Activated gamma-delta T cell (primary cell): ENCODE results near the gene RAC2.

Experiments used
- DNase-seq: peaks from one replicate; lab custom pipeline; 2025; lab: John Stamatoyannopoulos, UW
- total RNA-seq, 2 donors: gene quantifications; one replicate each; lab custom pipeline; 2026; lab: John Stamatoyannopoulos, UW

The RAC2 gene
- total RNA-seq, result 132 to 133 reads per million in 2 donors

GRCh38 chr22:37244114-37244921, at the start of gene RAC2:
Gene RAC2 (minus strand): TSS chr22:37244269. CDS start chr22:37244148, 121 bp downstream.
- peak; percentile 70 for DNase-seq

DNA sequence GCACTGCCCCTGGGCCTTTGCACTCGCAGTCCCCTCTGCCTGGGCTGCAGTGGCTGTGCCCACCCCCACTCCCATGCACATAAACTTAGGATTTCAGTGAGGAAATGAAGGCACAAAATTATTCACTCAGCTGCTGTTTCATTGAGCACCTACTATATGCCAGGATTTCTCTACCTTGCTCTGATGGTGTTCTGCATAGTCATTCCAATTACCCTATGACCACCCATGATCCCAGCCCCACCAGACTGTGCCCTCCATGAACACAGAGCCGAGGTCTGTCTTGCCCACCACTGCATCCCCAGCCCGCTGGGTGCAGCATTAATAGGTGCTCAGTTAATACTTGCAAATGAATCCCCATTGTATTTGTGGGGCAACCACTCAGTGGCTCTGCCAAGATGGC, 49.1 kb upstream of the RAC2 start:
- no peak for DNase-seq

DNA sequence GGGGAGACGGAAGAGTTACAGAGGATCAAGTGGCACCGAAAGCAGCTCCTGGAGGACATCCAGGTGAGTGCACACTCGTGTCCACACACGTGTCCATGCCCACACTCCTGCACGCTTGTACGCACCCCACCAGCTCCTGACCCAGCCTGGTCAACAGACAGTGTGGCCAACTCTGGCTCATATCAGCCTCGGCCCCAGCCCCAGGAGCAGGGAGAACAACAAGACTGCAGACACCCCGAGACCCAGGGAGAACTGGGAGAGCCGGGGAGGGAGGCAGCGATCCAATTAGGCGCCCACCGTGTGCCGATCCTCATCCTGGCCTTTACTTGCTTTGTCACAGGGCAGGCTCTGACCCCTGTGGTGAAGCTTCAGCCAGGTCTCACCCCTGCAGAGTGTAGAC, 48.6 kb upstream of the RAC2 start:
- DNase-seq, result no peak

DNA sequence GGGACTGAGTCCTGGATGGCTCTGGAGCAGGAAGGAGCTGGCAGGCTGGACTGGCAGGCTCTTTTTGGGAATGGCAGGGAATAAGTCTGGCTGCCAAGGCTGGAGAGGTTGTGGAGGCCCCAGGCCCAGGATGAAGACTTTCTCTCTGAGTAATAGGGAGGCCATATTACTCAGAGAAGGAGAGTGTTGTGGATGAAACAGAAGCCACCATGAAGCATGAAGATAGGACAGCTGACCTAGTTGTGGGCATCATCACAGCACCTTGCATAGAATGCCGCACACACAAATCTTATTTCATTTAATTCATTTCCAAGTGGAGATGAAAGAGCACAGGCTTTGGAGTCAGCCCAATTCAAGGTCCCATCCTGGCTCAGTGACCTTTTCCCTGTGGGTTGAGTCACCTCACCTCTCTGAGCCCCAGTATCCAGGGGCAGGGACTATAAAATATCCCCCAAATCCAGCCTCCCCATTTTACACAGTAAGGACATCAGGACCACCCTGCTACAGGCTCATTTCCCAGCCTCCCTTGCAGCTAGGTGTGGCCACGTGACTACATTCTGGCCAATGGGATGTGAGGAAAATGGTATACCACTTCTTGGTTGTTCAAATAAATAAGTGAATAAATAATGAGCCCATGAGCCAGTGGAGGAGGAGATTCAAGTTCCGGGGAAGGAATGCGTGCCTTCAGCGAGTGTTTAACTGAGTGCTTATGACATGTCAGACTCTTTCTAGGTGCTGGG, 47.7 kb upstream of the RAC2 start:
- DNase-seq, result no peak

DNA sequence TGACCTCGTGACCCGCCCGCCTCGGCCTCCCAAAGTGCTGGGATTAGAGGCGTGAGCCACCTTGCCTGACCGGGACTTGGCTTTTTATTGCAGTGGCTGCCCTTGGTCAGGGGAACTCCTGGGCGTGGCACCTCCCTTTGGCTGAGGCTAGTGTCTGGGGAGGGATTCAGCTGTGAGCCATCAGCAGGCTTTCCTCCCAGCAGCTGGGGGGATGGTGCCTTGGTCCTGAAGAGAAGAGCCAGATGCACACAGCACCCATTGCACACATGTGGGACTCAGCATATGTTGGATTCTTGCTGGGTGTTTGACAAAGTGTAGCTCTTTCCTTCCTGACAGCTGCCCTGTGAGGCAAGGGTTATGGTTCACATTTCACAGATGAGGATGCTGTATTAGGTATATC, 46.7 kb upstream of the RAC2 start:
- no peak for DNase-seq

DNA sequence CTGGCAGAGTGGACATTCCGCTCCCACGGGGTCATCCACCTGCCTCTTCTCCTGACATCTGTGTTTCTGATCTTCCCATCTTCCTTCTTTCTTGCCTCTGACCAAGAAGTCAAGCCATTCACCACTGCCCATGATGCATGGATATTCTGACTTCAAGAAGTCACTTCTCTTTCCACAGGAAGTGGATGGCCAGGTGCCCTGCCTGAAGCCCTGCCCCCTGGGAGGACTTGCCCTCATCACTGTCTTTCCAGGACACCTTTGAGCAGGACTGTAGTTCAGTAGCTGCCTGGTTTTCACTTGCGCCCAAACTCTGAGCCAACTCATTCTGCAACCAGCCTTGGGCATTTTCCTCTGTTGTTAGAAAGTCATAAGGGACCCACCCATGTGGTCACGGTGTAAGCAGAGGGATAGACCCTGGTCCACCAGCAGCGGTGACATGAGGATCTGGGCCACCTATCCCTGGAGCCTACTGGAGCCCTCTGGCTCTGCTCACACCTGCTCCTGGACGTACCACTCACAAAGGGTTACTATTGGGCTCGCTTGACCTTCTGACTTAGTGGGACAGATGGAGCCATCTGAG, 45.2 kb upstream of the RAC2 start:
- no peak for DNase-seq

DNA sequence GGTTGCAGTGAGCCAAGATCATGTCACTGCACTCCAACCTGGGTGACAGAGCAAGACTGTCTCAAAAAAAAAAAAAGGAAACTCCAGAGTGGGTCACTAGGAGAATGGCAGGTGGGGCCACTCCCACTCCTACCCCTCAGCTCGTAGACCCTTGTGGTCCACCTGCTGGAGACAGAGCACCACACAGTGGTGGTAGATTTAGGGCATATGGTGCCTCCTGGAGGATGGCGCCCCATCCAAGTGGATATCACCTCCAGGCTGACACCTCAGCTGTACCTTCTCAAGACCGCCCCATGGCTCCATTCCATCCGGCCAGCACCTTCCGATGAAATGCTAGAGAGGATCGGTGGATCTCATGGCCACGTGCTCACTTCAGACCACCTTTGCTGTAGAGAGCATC, 44.5 kb upstream of the RAC2 start:
- DNase-seq, result no peak

- DNase-seq, result no peak
Measured at GRCh38 chr22:37287550-37287951, 43.5 kb upstream of the RAC2 start.

GRCh38 chr22:37285937-37286336, 41.9 kb upstream of the RAC2 start:
- DNase-seq, result no peak

DNA sequence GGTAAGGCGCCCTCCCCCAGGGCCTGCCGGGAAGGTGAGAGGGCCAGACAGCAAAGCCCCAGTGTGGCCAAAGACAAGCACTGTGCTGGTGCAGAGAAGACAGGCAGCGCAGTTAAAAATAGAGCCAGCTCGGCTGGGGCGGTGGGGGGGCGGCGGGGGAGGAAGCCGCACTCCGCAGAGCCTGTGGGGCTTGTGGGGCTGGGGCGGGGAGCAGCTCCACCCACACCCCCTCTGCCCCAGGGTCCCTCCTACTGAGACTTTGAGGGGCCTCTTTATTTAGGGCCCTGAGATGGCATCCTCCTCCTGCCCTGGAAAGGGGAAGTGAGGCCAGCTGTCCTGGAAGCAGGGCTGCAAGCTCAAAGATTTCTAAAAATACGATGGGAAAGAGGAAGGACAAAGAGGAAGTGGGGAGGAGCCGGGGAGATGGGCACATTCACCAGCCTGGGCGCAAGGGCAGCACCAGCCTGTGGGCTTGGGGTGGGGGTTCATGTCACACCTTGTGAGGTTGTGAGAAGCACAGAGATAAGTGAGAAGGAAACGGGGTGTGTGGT, 40.8 kb upstream of the RAC2 start:
- peak; percentile 43 for DNase-seq

DNA sequence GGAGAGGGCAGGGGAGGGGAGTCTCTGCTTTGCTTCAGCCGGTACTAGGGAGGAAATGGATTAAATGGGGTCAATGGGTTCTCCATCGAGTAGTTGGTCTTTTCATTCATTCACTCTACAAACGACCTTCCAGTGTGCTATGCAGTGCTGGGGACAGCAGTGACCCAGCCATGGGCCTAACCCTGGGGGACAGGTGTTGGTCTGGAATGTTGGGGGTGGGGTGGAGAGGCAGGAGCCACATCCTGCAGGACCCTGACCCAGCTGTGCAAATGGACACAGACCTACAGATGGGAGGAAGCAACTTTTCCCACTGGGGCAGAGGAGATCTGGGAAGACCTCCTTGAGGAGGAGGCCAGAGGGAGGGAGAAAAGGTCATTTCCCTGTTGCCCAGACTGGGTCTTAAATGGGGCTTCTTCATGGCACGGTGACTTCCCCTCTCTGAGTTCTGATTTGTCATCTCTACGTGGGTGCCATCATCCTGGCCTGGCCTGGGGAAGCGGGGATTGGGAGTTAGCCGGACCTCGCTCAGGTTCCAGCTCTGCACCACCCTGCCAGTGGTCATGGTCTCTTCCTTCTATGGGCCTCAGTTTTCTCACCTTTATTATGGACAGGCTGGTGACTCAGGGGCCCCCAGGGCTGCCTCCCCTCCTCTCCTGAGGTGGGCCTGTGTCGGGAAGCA, 40.2 kb upstream of the RAC2 start:
- no peak for DNase-seq

GRCh38 chr22:37283393-37283937, 39.4 kb upstream of the RAC2 start:
- no peak for DNase-seq

- DNase-seq, result peak; percentile 52
Measured at GRCh38 chr22:37282385-37282677, 38.3 kb upstream of the RAC2 start, which contains the start of gene CYTH4. Gene CYTH4 (plus strand): TSS chr22:37282508. CDS start chr22:37282570, 62 bp downstream.

- no peak for DNase-seq
Measured at GRCh38 chr22:37281646-37282384, 37.7 kb upstream of the RAC2 start.

DNA sequence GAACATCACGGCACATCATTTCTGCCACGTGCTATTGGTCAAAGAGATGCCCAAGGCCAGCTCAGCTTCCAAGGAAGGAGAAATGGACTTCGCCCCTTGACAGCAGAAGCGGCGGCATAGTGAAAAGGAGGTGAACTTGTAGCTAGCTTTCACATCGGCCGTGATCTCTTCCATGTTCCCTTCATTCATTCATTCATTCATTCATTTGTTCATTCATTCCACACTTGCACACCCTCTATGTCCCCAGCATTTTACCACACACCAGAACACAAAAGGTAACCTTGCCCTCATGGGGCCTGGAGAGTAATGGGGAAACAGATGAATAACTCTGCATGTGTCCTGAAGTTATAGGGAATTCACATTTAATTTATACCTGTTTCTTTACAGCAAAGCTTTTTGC, 37.1 kb upstream of the RAC2 start:
- no peak for DNase-seq

- DNase-seq, result no peak
Measured at GRCh38 chr22:37280718-37281117, 36.6 kb upstream of the RAC2 start.

DNA sequence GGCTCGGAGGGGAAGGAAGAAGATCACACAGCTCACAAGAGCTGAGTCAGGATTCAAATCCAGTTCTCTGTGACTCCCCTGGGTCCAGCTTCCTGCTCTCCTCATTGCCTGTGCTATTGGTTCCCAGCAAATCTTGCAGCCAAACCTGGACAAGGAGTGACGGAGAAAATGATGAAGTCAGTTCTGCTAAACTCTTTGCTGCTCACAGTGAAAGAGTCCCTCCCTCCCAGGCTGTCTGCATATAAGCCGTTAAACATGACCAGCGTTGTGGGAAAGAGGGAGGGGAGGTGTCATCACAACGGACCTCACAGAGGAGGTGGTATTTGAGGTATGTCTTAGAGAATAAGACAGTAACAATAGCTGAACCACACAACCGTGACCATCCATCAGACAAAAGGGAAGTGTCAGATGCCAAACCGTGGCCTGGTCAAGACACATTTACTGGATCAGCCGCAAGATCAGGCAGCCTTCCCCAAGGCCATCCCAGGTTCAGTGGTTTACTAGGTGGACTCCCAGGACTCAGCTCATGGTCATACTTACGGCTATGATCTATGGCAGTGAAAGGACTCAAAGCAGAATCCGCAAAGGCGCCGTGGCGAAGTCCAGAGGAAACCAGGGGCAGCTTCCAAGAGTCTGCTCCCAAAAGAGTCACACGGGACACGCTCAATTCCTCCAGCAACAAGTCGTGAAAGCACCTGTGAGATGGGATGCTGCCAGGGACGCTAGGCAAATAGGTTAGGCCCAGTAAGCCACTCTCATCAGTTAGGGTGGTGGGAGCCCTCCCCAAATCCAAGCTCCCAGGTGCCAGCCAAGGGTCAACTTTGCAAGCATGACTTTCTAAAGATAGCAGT, 35.5 kb upstream of the RAC2 start:
- DNase-seq, result no peak

- DNase-seq, result no peak
Measured at GRCh38 chr22:37278261-37278660, 34.2 kb upstream of the RAC2 start.

DNA sequence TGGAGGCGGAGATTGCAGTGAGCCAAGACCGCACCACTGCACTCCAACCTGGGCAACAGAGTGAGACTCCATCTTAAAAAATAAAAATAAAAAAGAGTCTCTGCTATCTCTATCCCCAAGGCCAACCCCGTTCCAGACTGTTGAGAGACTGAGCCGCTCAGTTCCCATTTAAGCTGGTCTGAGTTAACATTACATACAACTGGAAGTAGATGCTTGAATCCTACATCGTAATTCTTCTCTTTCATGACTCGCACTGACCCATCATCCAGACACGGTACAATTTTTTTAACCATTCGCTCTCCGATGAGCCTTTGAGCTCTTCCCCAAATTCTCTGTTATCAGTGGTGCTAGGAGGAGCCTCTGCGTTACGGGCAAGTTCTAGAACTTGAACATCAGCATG, 33.3 kb upstream of the RAC2 start:
- no peak for DNase-seq

GRCh38 chr22:37276776-37277175, 32.7 kb upstream of the RAC2 start:
- no peak for DNase-seq
